ENCODE data around the gene C1orf167.

The C1orf167 gene

DNA sequence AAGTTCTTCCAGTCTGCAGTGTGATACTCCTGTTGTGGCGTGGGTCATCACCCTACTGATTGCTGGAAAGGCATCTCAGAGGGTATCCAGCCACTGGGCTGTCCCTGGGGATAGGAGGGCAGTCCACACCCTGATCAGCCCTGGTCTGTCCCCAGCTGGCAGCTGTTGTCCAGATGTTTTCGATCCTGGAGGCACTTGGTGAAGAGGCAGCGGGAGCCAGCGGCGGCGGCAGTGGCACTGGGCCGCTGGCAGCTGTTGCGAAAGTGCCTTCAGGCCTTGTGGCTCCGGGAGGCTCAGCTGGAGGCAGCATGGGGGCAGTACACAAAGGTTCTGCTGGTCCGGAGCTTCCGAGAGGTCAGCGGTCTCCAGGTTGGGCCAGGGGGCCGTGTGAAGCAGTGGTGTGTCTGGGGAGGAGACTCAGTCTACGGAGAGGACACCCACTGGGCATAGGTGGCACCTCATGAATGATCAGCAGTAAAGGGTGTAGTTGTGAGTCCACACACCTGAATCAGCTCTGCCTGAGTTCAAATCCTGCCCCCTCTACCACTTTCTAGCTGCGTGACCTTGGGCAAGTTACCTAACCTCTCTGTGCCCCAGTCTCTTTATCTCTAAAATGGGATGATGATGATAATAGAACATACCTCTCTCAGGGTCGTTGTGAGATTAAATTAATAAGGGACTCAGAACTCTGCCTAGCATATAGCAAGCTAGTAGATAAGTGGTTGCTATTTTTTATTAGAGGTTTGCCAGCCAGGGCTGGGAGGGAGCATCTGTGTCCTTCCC, 6.1 kb downstream of the C1orf167 start:
- no peak for DNase-seq

DNA sequence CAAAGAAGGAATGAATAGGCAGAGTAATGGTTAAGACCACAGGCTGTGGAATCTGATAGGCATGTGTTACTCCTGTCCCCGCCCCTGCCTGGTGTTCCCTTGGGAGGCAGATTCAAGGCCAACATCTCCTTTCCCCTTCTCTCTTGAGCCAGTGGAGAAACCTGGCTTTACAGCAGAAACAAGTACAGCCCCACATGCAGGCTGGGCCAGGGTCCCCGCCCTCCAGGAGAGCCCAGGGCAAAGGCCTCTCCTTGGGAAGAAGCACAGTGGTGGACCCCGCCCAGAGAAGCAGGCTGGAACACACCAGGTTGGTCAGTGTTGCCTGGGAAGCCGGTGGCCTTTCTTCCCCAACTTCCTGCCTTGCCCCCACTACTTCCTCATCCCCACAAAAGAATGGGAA, 6.8 kb downstream of the C1orf167 start:
- DNase-seq = no peak

DNA sequence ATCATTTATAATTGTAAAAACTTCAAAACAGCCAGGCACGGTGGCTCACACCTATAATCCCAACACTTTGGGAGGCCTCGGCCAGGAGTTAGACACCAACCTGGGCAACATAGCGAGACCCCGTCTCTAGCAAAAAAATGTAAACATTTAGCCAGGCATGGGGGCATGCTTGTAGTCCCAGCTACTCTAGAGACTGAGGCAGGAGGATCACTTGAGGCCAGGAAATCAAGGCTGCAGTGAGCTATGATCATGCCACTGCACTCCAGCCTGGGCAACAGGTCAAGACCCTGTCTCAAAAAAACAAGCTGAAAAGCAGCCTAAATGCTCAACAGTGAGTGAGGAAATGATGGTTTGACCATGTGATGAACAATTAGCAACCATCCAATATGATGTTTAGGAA, 7.3 kb downstream of the C1orf167 start:
- DNase-seq = no peak

DNA sequence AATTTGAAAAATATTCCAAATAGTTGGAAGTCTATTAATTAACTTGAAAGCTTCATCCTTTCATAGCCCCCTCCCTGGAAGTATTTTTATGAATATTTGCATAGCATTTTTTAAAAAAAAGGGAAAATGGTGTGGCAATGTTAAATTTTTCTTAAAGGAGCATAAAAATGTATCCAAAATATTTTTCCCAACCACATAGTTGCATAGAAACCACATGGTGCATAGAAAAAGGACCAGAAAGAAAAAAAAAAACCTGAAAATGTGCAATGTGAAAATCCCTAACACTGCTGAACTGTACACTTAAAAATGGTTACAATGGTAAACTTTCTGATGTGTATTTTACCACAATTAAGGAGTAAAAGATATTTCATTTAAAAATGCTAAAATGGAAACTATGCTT, 8.0 kb downstream of the C1orf167 start:
- DNase-seq = no peak

DNA sequence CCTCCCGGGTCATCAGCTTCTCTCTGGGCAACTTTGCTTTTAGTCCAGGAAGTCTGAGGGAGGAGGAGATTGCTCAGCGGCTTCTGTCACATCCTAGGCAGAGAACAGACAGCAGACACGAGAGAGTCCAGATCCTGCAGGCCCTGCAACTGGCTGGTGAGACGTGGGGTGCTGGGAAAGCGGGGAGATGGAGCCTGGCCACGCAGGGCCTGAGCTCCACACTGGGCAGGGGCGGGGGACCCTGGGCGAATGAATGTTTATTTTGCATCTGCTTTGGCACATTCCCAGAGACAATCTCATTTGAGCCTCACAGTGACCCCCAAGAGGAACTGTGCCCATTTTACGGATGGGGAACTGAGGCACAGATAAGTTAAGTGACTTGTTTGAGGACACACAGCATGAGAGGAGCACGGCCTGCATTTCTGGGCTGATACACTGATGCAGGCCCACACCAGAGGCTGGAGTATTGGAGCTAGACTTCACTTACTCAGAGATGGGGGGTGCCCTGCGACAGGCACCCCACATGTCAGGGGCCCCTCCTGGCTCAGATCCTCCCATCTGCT, 9.6 kb downstream of the C1orf167 start:
- no peak for DNase-seq

DNA sequence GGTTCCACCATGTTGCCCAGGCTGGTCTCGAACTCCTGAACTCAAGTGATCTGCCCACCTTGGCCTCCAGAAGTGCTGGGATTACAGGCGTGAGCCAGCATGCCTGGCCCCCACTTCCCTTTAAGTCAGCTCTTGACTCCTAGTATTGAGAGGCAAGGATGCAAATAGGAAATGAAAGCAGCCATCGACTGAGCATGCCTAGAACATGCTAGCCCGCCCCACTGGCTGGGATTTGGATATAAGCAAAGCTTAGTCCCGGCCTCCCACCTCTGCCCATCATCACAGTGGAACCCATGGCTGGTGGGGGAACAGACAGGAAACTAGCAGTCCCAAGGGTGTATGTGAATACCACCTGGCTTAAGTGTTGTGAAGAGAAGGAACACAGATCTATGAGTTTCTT, 10.5 kb downstream of the C1orf167 start:
- no peak for DNase-seq

DNA sequence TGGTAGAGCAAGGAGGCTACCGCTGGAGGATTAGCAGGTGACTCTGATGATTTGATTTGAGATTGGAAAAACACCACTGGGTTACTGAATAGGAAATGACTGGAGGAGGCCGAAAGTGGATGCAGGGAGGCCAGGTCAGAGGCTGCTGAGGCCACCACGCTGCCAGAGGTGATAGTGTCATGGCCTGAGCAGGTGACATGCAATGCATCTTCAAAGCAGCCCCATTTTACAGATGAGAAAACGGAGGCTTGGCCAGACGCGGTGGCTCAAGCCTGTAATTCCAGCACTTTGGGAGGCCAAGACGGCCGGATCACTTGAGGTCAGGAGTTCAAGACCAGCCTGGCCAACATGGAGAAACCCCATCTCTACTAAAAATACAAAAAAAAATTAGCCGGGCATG, 12.8 kb downstream of the C1orf167 start:
- no peak for DNase-seq

DNA sequence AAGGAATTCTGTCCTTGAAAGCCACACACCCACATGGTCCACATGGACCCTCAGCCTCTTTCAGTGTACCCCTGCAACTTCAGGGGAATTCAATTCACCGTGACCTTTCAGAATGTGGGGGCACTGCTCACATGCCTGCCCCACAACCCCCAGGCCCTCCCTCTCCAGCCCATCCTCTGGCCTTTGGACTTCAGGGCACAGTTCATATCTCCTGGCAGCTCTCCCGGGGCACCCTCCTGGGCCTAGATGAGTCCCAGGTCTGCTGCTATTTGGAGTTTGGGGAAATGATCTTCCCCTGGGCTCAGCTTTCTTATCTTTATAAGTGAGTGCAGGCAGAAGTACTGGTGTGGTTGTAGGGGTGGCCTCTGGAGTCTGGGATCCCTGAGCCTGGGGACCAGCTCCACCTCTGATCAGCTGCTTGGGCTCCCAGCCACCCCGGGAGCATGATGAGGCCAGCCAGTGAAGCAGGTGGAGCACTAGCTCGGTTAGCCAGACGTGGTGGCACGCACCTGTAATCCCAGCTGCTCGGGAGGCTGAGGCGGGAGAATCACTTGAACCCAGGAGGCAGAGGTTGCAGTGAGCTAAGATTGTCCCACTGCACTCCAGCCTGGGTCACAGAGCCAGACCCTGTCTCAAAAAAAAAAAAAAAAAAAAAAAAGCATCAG, 15.8 kb downstream of the C1orf167 start:
- DNase-seq = no peak

DNA sequence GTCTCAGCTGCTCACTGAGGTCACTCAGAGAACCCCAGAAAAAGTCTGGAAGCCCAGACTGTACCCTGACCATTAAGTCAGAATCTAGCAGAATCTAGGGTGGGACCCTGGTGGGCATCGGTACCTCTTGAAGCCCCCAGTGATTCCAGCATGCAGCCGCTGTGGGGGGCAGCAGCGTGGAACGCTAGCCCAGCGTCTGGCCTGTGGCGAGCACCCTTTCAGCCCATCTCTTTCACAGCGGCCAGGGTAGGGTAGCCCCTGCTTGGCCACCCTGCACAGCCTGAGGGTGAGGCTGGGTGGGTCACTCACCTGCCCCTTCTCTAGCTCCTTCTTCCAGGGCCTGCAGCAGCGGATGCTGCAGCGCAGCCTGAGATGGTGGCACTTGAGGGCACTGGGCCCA, 16.3 kb downstream of the C1orf167 start:
- DNase-seq = no peak

DNA sequence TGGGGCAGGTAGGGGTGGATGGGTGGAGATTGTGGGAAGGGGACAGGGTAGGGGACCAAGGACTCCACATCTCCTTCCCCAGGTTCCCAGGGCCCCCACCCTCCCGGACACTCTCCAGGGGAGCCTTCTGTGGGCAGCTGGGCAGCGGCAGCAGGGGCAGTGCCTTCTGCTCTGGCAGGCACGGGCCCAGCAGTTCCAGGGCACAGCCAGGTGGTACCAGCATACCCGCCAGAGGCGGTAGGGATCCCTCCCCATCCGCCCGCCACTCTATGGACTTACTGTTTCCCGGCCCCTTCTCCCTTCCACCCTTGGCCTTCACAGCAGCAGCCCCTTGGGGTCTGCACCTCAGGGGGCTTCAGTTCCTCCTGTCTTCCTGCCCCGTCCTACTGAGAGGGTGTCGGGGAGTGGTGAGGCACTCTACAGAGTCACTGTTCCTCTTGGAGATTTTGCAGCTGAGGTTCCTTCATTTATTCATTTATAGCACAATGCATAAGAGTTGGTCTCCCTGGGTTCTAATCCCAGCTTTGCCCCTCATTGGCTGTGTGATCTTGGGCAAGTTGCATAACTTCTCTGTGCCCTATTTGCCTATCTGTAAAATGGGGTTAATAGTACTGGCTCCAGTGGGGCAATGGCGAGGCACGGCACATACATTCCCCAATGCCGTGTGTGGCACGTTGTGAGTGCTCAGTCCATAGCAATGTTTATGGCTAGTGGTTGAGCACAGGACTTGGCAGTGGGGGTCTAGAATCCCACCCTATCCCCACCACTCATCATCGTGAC, 17.0 kb downstream of the C1orf167 start:
- no peak for DNase-seq

DNA sequence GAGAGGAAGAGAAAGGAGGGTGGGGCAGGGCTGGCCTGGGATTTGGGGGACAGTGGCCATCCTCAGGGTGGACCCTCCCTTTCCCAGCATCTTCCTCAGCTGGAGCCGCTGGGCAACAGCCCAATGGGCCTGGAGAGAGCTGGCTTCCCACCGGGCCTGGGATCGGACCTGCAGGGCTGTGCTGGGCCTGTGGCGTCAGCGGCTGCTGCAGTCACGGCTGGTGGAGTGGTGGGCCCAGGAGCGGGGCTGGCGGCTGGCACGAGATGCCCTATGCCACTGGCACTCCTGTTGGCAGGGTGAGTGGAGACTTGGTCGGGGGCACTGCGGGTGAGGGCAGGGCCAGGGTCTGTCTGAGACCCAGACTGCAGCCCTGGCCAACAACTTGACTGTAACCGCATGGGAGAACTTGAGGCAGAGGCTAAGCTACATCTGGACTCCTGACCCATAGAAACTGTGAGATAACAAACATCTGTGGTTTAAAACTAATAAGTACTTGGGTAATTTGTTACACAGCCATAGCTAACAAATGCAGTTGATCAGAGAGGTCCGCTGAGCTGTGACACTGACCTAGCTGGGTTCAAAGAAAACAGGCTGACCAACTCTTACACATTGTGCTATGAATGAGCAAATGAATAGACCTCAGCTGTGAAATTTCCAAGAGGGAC, 17.9 kb downstream of the C1orf167 start:
- DNase-seq = no peak

DNA sequence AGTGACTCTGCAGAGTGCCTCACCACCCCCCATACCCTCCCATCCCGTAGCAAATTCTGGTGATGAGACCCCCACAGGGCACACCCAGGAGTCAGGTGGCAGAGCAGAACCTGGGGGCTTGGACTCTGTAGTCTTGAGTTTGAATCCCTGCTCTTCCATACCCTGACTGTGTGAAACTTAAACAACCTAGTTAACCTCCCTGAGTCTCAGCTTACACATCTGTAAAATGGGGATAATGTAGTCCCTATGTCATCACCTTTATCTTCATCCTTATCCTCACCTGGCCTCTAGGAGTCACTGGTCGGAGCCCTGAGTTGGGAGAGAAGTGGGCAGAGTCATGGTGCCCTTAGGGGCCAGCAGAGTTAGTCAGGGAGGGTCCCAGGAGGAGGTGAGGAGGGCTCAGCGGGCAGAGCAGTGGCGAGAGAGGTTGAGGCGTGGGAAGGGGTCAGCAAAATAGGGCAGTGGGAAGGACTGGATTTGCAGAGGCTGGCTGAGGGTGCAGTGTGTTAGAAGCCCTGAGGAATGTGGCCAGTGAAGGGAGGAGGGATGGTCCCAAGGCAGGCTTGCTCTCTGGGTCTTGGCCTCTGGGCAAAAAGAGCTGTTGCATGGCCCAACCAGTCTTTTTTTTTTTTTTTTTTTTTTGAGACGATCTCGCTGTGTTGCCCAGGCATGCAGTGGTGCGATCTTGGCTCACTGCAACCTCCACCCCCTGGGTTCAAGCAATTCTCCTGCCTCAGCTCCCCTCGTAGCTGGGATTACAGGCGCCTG, 18.6 kb downstream of the C1orf167 start:
- DNase-seq = no peak

DNA sequence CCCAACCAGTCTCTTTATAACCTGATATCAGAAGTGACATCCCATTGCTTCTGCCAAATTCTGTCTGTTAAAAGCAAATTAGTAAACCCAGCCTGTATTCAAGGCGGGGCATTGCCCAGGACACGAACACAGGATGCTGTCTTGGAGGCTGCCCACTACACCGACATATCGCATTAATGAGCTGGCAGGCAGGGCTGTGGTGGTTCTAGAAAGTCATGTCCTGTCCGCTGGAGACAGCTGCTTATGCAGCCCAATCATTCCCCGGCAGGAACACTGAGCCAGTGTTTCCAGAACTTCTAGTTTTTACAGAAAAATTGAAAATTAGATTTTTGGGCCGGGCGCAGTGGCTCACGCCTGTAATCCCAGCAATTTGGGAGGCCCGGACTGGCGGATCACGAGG, 19.3 kb downstream of the C1orf167 start:
- no peak for DNase-seq

DNA sequence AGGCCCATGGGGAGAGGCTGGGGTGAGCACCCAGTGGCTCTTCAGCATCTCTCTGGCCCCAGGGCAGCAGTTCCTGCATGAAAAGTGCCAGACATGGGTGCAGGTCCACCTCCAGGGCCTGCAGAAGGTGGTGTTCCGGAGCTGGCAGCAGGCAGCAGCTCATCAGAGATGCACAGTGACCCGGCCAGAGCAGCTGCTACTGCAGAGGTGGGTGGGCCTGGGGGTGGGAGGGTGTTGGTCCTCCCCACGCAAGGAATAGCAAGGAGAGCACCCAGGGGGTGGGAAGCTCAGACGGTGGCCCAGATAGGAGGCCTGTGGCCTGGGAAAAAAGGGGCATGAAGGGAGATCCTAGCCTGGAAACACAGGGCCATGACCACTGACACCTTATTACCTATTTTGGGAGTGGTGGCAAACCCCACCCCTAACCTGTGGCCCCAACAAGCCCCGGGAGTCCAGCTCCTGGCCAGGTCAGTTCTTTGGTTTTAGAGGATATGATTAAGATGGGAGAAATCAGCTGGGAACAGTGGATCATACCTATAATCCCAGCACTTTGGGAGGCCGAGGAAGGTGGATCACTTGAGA, 20.2 kb downstream of the C1orf167 start:
- no peak for DNase-seq

DNA sequence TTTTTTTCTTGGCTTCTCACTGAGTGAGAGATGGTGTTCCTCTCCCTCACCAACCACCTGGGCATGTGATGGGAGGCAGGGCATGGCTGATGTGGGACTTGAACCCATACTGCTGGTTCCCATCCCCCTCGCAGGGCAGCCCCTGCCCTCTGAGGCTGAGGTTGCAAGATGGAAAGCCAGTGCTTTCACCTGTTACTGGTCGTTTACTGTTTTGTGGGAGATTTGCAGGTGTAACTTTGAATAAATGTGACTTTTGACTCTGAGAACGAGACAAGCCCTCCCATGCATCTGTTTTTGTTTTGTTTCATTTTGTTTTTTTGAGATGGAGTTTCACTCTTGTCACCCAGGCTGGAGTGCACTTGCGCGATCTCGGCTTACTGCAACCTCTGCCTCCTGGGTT, 21.6 kb downstream of the C1orf167 start:
- DNase-seq = no peak

DNA sequence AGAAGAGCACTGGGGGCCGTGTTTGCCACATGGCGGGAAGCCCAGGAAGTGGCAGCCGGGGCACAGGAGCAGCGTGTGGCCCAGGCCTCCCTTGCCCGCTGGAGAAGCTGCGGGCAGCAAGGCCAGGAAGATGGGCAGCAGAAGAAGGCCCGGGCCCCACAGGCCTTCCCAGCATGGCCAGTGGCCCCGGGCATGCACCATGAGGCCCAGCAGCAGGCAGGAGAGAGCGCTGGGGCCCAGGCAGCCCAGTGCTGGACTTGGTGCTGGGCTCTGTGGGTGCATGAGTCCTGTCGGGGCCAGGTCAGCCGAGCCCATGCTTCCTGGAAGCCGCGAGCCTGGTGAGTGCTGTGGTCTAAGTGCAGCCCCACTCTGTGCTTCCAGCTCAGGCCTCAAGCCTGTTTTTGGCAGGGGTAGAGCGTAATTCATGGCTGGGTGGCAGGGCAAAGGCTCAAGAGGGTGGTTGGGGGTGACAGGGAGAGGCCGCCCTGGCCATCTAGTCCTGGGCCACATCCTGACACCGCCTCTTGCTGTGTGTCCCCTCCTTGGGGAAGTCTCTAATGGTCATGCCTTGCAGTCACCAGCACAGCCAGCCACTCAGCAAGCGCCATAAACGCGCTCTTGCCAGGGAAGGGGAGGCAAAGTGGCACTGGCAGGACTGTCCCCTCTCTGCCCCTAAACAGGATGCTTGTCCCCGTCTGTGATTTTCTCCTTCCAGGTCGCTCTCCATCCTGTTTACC, 22.4 kb downstream of the C1orf167 start:
- no peak for DNase-seq

DNA sequence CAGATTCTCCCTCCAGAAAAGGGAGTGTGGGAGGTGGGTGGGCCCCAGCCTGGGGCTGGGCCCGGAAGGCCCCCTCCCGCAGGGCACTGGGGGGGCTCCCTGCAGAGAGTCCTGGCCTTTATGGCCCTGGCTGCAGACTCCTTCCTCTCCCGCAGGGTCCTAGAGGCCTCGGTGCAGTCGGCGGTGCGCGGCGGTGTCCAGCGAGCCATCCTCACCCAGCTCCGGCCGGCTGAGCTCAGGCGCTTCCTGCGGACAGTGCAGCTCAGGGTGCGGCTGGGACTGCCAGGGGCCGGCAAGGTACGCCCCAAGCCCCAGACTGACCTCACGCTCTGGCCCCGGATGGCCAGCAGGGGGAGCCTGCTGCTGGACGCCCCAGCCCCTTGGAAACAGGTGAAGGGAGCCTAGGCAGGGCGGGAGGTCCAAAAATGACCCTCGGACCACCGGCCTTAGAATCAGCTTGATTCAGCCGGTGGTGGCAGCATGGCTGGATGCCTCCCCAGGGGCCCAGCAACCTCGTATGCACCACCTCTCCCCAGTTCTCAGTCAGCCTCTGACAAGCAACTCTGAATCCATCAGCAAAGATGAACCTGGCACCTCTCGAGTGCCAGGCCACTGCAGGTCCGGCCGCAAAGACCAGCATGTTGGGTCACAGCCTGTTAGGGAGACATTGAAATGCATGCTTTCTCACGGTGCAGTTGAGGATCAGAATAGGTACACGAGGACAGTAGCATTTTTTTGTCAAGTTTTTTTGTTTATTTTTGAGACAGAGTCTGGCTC, 23.2 kb downstream of the C1orf167 start:
- no peak for DNase-seq

DNA sequence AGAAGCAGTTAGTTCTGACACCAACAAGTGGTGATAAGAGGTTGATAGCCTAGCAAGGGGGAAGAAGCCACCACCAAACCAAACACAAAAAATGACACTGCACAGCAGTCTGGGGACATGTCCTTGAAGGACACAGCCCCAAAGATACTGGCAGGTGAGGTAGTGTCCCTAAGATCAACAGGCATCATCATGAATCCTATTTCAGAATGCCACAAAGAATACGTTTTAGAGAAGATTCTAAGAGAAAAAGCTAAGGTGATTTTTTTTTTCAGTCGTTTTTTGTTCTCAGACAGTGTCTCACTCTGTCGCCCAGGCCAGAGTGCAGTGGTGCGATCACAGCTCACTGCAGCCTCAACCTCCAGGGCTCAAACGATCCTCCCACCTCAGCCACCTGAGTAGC, 24.2 kb downstream of the C1orf167 start:
- DNase-seq = no peak

DNA sequence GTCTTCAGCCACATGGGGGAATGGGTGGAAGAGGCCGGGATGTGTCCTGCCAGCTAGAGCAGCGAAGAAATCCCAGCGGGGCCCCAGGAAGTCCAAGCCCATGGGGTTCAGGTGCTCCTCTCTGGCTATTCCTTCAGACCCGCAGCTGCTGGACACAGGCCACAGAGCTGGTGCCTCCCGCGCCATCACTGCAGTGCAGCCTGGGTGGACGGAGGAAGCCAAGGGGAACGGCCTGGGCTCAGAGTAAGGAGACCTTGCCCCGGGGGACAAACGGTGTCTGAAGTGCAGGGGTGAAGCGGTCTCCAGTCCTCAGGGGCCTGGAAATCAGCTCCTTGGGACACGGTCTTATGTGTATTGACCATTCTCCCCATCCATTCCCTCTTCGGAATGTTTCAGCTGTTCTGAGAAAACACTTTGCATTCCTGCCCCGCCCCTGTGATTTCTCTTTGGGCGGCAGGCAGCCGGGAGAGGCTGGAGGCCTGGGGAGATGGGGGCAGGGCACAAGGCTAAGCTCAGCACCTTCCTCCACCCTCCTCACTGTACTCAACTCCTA, 25.3 kb downstream of the C1orf167 start:
- no peak for DNase-seq

Data from cortex of kidney (tissue), 1 donor.